ENCODE data around the gene FADS2.

DNA sequence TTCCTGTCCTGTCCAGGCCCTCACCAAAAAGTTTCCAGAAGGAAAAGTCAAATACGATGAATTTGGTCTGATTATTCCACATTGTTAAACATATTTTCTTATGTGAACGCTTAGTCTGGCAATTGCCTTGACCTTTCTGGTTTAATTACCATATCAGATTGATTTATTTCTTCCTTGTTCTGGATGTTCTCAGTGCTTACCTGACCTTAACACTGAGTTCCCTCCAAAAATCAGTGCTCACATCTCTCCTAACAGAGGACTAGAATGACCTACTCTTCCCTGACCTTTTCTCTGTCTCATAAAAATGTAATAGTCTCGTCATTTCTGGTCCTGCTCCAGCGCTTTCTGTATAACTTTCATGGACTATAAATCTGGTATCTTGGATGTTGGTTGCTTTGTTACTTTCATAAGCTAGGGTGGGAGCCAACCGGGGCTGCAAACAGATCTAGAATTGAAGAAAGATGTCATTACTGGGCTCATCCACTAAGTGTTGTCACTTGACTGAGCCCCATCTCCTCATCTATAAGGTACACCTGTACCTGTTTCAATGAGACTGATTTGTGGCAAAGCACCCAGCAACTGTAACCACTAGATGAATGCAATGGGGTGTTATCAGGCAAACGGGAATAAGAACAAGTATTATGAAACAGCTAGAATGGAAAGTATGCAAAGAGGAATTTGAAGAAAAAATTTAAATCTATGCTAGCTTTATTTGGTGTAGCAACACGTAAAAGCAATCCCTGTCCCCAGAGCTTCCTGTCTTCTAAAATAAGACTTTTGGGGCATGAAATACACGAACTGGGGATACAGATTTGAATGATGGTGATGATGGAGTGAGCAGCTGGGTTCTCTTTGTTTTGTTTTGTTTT, 2.4 kb downstream of the FADS2 start:
- TF ChIP-seq, protein P1, sequence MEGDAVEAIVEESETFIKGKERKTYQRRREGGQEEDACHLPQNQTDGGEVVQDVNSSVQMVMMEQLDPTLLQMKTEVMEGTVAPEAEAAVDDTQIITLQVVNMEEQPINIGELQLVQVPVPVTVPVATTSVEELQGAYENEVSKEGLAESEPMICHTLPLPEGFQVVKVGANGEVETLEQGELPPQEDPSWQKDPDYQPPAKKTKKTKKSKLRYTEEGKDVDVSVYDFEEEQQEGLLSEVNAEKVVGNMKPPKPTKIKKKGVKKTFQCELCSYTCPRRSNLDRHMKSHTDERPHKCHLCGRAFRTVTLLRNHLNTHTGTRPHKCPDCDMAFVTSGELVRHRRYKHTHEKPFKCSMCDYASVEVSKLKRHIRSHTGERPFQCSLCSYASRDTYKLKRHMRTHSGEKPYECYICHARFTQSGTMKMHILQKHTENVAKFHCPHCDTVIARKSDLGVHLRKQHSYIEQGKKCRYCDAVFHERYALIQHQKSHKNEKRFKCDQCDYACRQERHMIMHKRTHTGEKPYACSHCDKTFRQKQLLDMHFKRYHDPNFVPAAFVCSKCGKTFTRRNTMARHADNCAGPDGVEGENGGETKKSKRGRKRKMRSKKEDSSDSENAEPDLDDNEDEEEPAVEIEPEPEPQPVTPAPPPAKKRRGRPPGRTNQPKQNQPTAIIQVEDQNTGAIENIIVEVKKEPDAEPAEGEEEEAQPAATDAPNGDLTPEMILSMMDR (conservative IDR thresholded peaks at IDR 0.05; ENCODE audit: low read depth in 2 of 2) = no peak
- no peak for TF ChIP-seq EZH2 (IDR thresholded peaks at IDR 0.05; ENCODE audit: low read depth, unreplicated experiment)
- TF ChIP-seq ZNF331 (CRISPR knock-in tag; IDR thresholded peaks at IDR 0.05; ENCODE audit: low read depth) = no peak
- no peak for TF ChIP-seq CREB1 (CRISPR knock-in tag; IDR thresholded peaks at IDR 0.05; ENCODE audit: low read depth)
- TF ChIP-seq POLR2AphosphoS5 (IDR thresholded peaks at IDR 0.05; ENCODE audit: low read depth) = no peak
- TF ChIP-seq EZH2phosphoT487 (IDR thresholded peaks at IDR 0.05; ENCODE audit: unreplicated experiment) = no peak
- no peak for TF ChIP-seq JUNB (IDR thresholded peaks at IDR 0.05; ENCODE audit: unreplicated experiment)
- TF ChIP-seq STAT1 (IDR thresholded peaks at IDR 0.05; ENCODE audit: unreplicated experiment) = no peak
- TF ChIP-seq, protein P2, sequence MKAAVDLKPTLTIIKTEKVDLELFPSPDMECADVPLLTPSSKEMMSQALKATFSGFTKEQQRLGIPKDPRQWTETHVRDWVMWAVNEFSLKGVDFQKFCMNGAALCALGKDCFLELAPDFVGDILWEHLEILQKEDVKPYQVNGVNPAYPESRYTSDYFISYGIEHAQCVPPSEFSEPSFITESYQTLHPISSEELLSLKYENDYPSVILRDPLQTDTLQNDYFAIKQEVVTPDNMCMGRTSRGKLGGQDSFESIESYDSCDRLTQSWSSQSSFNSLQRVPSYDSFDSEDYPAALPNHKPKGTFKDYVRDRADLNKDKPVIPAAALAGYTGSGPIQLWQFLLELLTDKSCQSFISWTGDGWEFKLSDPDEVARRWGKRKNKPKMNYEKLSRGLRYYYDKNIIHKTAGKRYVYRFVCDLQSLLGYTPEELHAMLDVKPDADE (IDR thresholded peaks at IDR 0.05) = no peak
- TF ChIP-seq, protein P3, sequence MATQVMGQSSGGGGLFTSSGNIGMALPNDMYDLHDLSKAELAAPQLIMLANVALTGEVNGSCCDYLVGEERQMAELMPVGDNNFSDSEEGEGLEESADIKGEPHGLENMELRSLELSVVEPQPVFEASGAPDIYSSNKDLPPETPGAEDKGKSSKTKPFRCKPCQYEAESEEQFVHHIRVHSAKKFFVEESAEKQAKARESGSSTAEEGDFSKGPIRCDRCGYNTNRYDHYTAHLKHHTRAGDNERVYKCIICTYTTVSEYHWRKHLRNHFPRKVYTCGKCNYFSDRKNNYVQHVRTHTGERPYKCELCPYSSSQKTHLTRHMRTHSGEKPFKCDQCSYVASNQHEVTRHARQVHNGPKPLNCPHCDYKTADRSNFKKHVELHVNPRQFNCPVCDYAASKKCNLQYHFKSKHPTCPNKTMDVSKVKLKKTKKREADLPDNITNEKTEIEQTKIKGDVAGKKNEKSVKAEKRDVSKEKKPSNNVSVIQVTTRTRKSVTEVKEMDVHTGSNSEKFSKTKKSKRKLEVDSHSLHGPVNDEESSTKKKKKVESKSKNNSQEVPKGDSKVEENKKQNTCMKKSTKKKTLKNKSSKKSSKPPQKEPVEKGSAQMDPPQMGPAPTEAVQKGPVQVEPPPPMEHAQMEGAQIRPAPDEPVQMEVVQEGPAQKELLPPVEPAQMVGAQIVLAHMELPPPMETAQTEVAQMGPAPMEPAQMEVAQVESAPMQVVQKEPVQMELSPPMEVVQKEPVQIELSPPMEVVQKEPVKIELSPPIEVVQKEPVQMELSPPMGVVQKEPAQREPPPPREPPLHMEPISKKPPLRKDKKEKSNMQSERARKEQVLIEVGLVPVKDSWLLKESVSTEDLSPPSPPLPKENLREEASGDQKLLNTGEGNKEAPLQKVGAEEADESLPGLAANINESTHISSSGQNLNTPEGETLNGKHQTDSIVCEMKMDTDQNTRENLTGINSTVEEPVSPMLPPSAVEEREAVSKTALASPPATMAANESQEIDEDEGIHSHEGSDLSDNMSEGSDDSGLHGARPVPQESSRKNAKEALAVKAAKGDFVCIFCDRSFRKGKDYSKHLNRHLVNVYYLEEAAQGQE (IDR thresholded peaks at IDR 0.05; ENCODE audit: unreplicated experiment) = no peak
- no peak for TF ChIP-seq NANOG (IDR thresholded peaks at IDR 0.05; ENCODE audit: borderline replicate concordance)
